Measurements from ENCODE around the gene USP34.

The USP34 gene

GRCh38 chr2:61420991-61421544 is 49.8 kb downstream of the USP34 start:
- TF ChIP-seq, protein P1, sequence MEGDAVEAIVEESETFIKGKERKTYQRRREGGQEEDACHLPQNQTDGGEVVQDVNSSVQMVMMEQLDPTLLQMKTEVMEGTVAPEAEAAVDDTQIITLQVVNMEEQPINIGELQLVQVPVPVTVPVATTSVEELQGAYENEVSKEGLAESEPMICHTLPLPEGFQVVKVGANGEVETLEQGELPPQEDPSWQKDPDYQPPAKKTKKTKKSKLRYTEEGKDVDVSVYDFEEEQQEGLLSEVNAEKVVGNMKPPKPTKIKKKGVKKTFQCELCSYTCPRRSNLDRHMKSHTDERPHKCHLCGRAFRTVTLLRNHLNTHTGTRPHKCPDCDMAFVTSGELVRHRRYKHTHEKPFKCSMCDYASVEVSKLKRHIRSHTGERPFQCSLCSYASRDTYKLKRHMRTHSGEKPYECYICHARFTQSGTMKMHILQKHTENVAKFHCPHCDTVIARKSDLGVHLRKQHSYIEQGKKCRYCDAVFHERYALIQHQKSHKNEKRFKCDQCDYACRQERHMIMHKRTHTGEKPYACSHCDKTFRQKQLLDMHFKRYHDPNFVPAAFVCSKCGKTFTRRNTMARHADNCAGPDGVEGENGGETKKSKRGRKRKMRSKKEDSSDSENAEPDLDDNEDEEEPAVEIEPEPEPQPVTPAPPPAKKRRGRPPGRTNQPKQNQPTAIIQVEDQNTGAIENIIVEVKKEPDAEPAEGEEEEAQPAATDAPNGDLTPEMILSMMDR (conservative IDR thresholded peaks at IDR 0.05; ENCODE audit: low read length) = no peak
- DNase-seq (ENCODE audit: low read depth) = no peak
- H3K4me3 ChIP-seq (ENCODE audit: low read length) = no peak overlapping the region

- no peak for DNase-seq (ENCODE audit: low read depth)
- H3K4me3 ChIP-seq (ENCODE audit: low read length) = no peak overlapping the region
- TF ChIP-seq, protein P1 (conservative IDR thresholded peaks at IDR 0.05; ENCODE audit: low read length) = no peak
These were observed 51.3 kb downstream of the USP34 start for GRCh38 chr2:61419570-61419969.

DNA sequence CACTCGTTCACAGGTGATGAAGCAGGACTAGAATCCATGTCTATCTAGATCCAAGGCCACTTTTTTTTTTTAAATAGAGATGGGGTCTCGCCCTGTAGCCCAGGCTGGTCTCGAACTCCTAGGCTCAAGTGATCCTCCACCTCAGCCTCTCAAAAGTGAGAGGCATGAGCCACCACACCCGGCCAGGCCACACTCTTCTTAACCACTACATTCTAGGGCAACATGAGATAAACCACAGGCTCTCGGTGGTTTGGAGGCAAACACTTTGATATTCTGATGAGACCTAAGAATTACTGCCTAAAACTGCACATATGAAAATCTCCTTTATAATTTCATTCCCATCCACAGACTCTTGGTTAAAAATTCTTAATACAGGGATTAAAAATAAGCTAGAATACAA is 51.8 kb downstream of the USP34 start:
- peak; percentile 38 for DNase-seq (ENCODE audit: low read depth)
- TF ChIP-seq, protein P1 (conservative IDR thresholded peaks at IDR 0.05; ENCODE audit: low read length) = no peak
- H3K4me3 ChIP-seq (ENCODE audit: low read length) = no peak overlapping the region

- H3K4me3 ChIP-seq (ENCODE audit: low read length) = no peak overlapping the region
- TF ChIP-seq, protein P1 (conservative IDR thresholded peaks at IDR 0.05; ENCODE audit: low read length) = no peak
- no peak for DNase-seq (ENCODE audit: low read depth)
These were observed 53.8 kb downstream of the USP34 start for GRCh38 chr2:61416871-61417645.

- H3K4me3 ChIP-seq (ENCODE audit: low read length) = no peak overlapping the region
- TF ChIP-seq, protein P1 (conservative IDR thresholded peaks at IDR 0.05; ENCODE audit: low read length) = no peak
- no peak for DNase-seq (ENCODE audit: low read depth)
These were observed 55.6 kb downstream of the USP34 start for GRCh38 chr2:61415265-61415664.

- DNase-seq (ENCODE audit: low read depth) = no peak
- H3K4me3 ChIP-seq (ENCODE audit: low read length) = no peak overlapping the region
- TF ChIP-seq, protein P1 (conservative IDR thresholded peaks at IDR 0.05; ENCODE audit: low read length) = no peak
These were observed 56.2 kb downstream of the USP34 start for GRCh38 chr2:61414674-61415073.

DNA sequence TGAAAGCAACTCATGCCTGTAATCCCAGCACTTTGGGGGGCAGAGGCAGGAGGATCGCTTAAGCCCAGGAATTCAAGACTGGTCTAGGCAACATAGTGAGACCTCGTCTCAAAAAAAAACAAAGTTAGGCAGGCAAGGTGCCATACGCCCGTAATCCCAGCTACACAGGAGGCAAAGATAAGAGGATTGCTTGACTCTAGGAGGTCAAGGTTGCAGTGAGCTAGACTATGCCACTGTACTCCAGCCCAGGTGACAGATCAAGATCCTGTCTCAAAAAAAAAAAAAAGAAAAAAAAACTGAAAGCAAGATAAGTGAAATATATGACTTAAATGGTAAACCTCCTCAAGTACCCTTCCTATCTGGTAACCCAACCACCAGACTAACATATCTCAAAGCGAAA is 59.8 kb downstream of the USP34 start:
- TF ChIP-seq, protein P1 (conservative IDR thresholded peaks at IDR 0.05; ENCODE audit: low read length) = no peak
- H3K4me3 ChIP-seq (ENCODE audit: low read length) = no peak overlapping the region
- no peak for DNase-seq (ENCODE audit: low read depth)
